ENCODE measurements around the gene CAPZA1.

CAPZA1 gene

DNA sequence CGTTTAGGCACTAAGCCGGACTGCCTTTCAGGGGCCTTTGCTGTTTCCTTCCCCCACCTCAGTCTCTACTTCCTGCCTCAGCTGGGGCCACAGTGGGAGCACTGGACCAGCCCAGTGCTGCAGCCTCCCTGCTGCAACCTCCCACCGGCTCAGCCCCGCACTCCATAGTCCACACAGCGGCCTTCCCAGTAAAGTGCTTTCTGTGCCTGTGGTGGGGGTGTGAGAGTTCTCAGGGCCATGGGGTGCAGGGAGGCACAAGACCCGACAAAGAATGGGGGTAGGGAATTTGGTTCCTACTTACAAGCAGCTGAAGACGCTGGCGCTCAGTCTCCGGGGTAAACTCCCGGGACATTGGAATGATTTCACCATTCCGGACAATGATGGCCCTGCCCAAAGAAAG, 92.0 kb downstream of the CAPZA1 start:
- no peak overlapping the region for H3K9ac ChIP-seq (ENCODE audit: insufficient read length, low read depth)
- no peak overlapping the region for H3K4me3 ChIP-seq (ENCODE audit: insufficient read length, low read depth)
- peaks cover 11% of the 10 kb centered on the region for H3K36me3 ChIP-seq (ENCODE audit: insufficient read depth, insufficient read length, low read length)
- no peaks in the 10 kb centered on the region for H3K9me3 ChIP-seq (ENCODE audit: insufficient read depth, low read length)
- TF ChIP-seq YY1 (IDR thresholded peaks at IDR 0.05; ENCODE audit: insufficient read depth, insufficient read length) (no peak), SUZ12 (IDR thresholded peaks at IDR 0.05; ENCODE audit: extremely low read depth, insufficient read depth, insufficient read length) (no peak), ZNF274 (IDR thresholded peaks at IDR 0.05; ENCODE audit: low read depth, low read length) (no peak)
- H3K4me1 ChIP-seq (ENCODE audit: insufficient read depth, insufficient read length): peaks cover 19% of the 10 kb centered on the region
- DNase-seq (ENCODE audit: low read depth, low spot score): no peak
- peaks cover 42% of the 10 kb centered on the region for H3K27me3 ChIP-seq (ENCODE audit: insufficient read depth, insufficient read length)

- no peak for DNase-seq (ENCODE audit: low read depth, low spot score)
- peaks cover 42% of the 10 kb centered on the region for H3K27me3 ChIP-seq (ENCODE audit: insufficient read depth, insufficient read length)
- no peak for TF ChIP-seq SUZ12 (IDR thresholded peaks at IDR 0.05; ENCODE audit: extremely low read depth, insufficient read depth, insufficient read length)
- TF ChIP-seq ZNF274 (IDR thresholded peaks at IDR 0.05; ENCODE audit: low read depth, low read length): no peak
- no peak for TF ChIP-seq YY1 (IDR thresholded peaks at IDR 0.05; ENCODE audit: insufficient read depth, insufficient read length)
Observed at GRCh38 chr1:112712191-112712590, 92.6 kb downstream of the CAPZA1 start.

DNA sequence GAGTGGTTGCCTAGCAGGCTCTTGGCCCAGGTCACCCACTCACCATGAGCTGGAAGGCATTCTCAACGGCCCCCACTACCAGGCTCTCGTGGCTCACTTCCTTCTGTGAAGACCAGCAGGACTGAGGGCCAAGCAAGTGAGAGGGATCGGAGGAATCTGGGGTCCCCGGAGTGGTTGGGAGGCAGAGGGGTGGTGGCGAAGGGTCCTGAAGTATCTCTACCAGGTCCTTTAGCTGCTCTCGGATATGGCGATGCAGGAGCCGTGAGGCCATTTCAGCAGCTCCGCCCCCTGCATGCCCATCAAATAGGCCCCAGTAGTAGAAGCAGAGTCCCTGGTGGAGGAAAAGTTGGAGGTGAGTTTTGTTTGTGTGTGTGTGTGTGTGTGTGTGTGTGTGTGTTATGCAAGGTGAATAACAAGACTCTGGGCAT, 93.1 kb downstream of the CAPZA1 start:
- H3K9me3 ChIP-seq (ENCODE audit: insufficient read depth, low read length): no peaks in the 10 kb centered on the region
- no peak overlapping the region for H3K4me3 ChIP-seq (ENCODE audit: insufficient read length, low read depth)
- TF ChIP-seq SUZ12 (IDR thresholded peaks at IDR 0.05; ENCODE audit: extremely low read depth, insufficient read depth, insufficient read length) (no peak), ZNF274 (IDR thresholded peaks at IDR 0.05; ENCODE audit: low read depth, low read length) (no peak), YY1 (IDR thresholded peaks at IDR 0.05; ENCODE audit: insufficient read depth, insufficient read length) (no peak)
- peaks cover 11% of the 10 kb centered on the region for H3K36me3 ChIP-seq (ENCODE audit: insufficient read depth, insufficient read length, low read length)
- H3K4me1 ChIP-seq (ENCODE audit: insufficient read depth, insufficient read length): peaks cover 26% of the 10 kb centered on the region
- H3K9ac ChIP-seq (ENCODE audit: insufficient read length, low read depth): no peak overlapping the region
- peaks cover 42% of the 10 kb centered on the region for H3K27me3 ChIP-seq (ENCODE audit: insufficient read depth, insufficient read length)
- DNase-seq (ENCODE audit: low read depth, low spot score): no peak

More at GRCh38 chr1:112712191-112712590, 92.6 kb downstream of the CAPZA1 start:
- Histone ChIP-seq H3K36me3 (ENCODE audit: insufficient read depth, insufficient read length, low read length) (peaks cover 11% of the 10 kb centered on the region), H3K9ac (ENCODE audit: insufficient read length, low read depth) (no peak overlapping the region), H3K9me3 (ENCODE audit: insufficient read depth, low read length) (no peaks in the 10 kb centered on the region), H3K4me3 (ENCODE audit: insufficient read length, low read depth) (no peak overlapping the region), H3K4me1 (ENCODE audit: insufficient read depth, insufficient read length) (peaks cover 22% of the 10 kb centered on the region)

DNA sequence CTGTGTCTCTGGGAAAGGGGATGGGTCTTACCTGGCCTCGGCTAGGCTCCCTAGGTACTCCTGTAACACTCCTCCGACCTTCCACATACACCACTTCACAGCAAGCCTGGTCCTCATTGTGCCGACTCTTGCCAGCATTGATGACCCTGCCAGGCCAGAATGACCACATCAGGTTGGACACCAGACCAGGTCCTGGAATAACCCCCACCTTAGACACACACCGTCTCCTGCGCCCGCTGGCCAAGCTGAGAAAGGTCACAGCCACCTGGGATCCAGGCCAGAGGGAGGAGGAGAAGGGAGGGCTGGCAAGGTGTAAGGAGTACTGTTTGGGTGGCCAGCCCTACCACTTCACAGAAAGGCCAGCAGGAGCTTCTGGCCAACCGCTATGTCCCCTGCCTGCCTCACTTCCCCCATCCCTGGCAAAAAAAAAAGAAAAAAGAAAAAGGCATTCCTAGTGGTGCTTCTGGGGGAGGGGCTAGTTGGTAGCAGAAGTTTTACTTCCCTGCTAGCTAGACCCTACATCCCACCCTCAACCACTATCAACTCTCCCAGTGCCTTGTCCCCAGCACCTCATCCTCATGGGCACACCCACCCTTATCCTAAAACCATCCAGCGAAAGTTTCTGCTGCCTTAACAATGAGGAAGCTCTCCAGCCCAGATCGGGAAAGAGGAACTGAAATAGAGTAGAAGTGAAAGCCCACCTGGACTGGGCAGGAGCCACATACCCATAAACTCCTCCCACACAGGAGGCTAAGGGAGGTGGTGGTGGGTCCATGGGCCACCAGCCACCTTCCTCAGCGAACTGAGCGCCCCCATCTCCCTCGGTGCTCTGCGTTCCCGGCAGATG, 94.1 kb downstream of the CAPZA1 start:
- H3K9me3 ChIP-seq (ENCODE audit: insufficient read depth, low read length): no peaks in the 10 kb centered on the region
- peaks cover 11% of the 10 kb centered on the region for H3K36me3 ChIP-seq (ENCODE audit: insufficient read depth, insufficient read length, low read length)
- H3K4me3 ChIP-seq (ENCODE audit: insufficient read length, low read depth): peak overlapping the region; percentile 68
- peaks cover 41% of the 10 kb centered on the region for H3K27me3 ChIP-seq (ENCODE audit: insufficient read depth, insufficient read length)
- TF ChIP-seq YY1 (IDR thresholded peaks at IDR 0.05; ENCODE audit: insufficient read depth, insufficient read length) (no peak), ZNF274 (IDR thresholded peaks at IDR 0.05; ENCODE audit: low read depth, low read length) (no peak), SUZ12 (IDR thresholded peaks at IDR 0.05; ENCODE audit: extremely low read depth, insufficient read depth, insufficient read length) (no peak)
- DNase-seq (ENCODE audit: low read depth, low spot score): no peak
- H3K4me1 ChIP-seq (ENCODE audit: insufficient read depth, insufficient read length): peaks cover 26% of the 10 kb centered on the region
- peak overlapping the region; percentile 76 for H3K9ac ChIP-seq (ENCODE audit: insufficient read length, low read depth)

- no peak for TF ChIP-seq ZNF274 (IDR thresholded peaks at IDR 0.05; ENCODE audit: low read depth, low read length)
- no peak for TF ChIP-seq YY1 (IDR thresholded peaks at IDR 0.05; ENCODE audit: insufficient read depth, insufficient read length)
- TF ChIP-seq SUZ12 (IDR thresholded peaks at IDR 0.05; ENCODE audit: extremely low read depth, insufficient read depth, insufficient read length): no peak
- H3K4me1 ChIP-seq (ENCODE audit: insufficient read depth, insufficient read length): peaks cover 26% of the 10 kb centered on the region
- DNase-seq (ENCODE audit: low read depth, low spot score): no peak
- peaks cover 46% of the 10 kb centered on the region for H3K27me3 ChIP-seq (ENCODE audit: insufficient read depth, insufficient read length)
- peak overlapping the region; percentile 76 for H3K9ac ChIP-seq (ENCODE audit: insufficient read length, low read depth)
- peaks cover 9% of the 10 kb centered on the region for H3K36me3 ChIP-seq (ENCODE audit: insufficient read depth, insufficient read length, low read length)
- H3K9me3 ChIP-seq (ENCODE audit: insufficient read depth, low read length): no peaks in the 10 kb centered on the region
- H3K4me3 ChIP-seq (ENCODE audit: insufficient read length, low read depth): peak overlapping the region; percentile 68
Observed at GRCh38 chr1:112714313-112715263, 95.0 kb downstream of the CAPZA1 start.

GRCh38 chr1:112715264-112716053, 95.8 kb downstream of the CAPZA1 start, which contains the start of gene PPM1J:
PPM1J (minus strand) TSS chr1:112715332; CDS start chr1:112715301, 31 bp downstream.
- Histone ChIP-seq H3K9ac (ENCODE audit: insufficient read length, low read depth) (peak within 1 kb of the TSS; percentile 76), H3K4me1 (ENCODE audit: insufficient read depth, insufficient read length) (peaks cover 26% of the 10 kb centered on the region), H3K9me3 (ENCODE audit: insufficient read depth, low read length) (no peaks in the 10 kb centered on the region), H3K27me3 (ENCODE audit: insufficient read depth, insufficient read length) (peaks cover 55% of the 10 kb centered on the region), H3K4me3 (ENCODE audit: insufficient read length, low read depth) (peak within 1 kb of the TSS; percentile 68), H3K36me3 (ENCODE audit: insufficient read depth, insufficient read length, low read length) (peaks cover under 1% of the 10 kb centered on the region)
- DNase-seq (ENCODE audit: low read depth, low spot score): peak; percentile 77
- TF ChIP-seq ZNF274 (IDR thresholded peaks at IDR 0.05; ENCODE audit: low read depth, low read length) (no peak), YY1 (IDR thresholded peaks at IDR 0.05; ENCODE audit: insufficient read depth, insufficient read length) (no peak), SUZ12 (IDR thresholded peaks at IDR 0.05; ENCODE audit: extremely low read depth, insufficient read depth, insufficient read length) (no peak)
